CD4-positive, CD25-positive, alpha-beta regulatory T cell (primary cell): ENCODE results near the gene HAS3. TPM values are rescaled to one million over a fixed set of nuclear protein-coding genes. Genes with fewer than 3 reads are reported as not detected.
"Not testable (repeated sequence)": the region's sequence is repeated elsewhere in the genome, so short reads cannot be mapped to it uniquely, and the experiment has no call there.

Source experiments
- ATAC-seq, 2 donors: fragments of 150-1000 bp; cut with Tn5 transposase; one replicate each; pipeline ENCODE4 v1.10.0; 2021; ENCODE audit warnings: low read depth in 2 of 2, moderate number of reproducible peaks in 2 of 2, moderate library complexity in 1 of 2
- DNase-seq, 3 donors: peaks; one replicate each; pipeline versions ENCODE4 v3.0.0 to v3.0.0-alpha.2; 2012 to 2022; ENCODE audit warnings: mixed read lengths in 1 of 3
- H3K27ac ChIP-seq: one replicate; pipeline ENCODE4 v1.7.0; 2013; ENCODE audit warnings: mild to moderate bottlenecking, low read length; ENCODE audit not compliant: insufficient read depth, poor library complexity, severe bottlenecking
- H3K27me3 ChIP-seq: one replicate; pipeline ENCODE4 v1.7.0; 2013; ENCODE audit warnings: low read length; ENCODE audit not compliant: control insufficient read depth, insufficient read depth
- H3K36me3 ChIP-seq: one replicate; pipeline ENCODE4 v1.7.0; 2013; ENCODE audit warnings: mild to moderate bottlenecking, low read length, moderate library complexity; ENCODE audit not compliant: control insufficient read depth, insufficient read depth
- H3K4me1 ChIP-seq: 2 replicates; pipeline ENCODE4 v1.7.0; 2013; ENCODE audit warnings: mild to moderate bottlenecking, low read length; ENCODE audit not compliant: insufficient read depth, control insufficient read depth, poor library complexity, severe bottlenecking
- H3K4me3 ChIP-seq: one replicate; pipeline ENCODE4 v1.7.0; 2013; ENCODE audit warnings: low read depth, mild to moderate bottlenecking, low read length, moderate library complexity
- H3K9me3 ChIP-seq, 2 experiments: 1 replicate in 1 of 2; 2 replicates in 1 of 2; pipeline ENCODE4 v1.7.0; 2013; ENCODE audit warnings: low read length in 2 of 2, mild to moderate bottlenecking in 1 of 2, moderate library complexity in 1 of 2; ENCODE audit not compliant: control insufficient read depth in 2 of 2
- H3K27ac Mint-ChIP-seq, 3 donors: one replicate each; pipeline ENCODE4 v1.8.0; 2020 to 2022; ENCODE audit warnings: mild to moderate bottlenecking in 3 of 3, mixed read lengths in 3 of 3, moderate library complexity in 2 of 3
- H3K27me3 Mint-ChIP-seq: one replicate; pipeline ENCODE4 v1.8.0; 2022; ENCODE audit warnings: mild to moderate bottlenecking, mixed read lengths
- H3K36me3 Mint-ChIP-seq: one replicate; pipeline ENCODE4 v1.8.0; 2020; ENCODE audit warnings: mixed read lengths
- H3K4me1 Mint-ChIP-seq, 4 donors: one replicate each; pipeline ENCODE4 v1.8.0; 2020 to 2022; ENCODE audit warnings: mixed read lengths in 4 of 4, mild to moderate bottlenecking in 1 of 4
- H3K4me3 Mint-ChIP-seq, 4 donors: one replicate each; pipeline ENCODE4 v1.8.0; 2020 to 2022; ENCODE audit warnings: mild to moderate bottlenecking in 4 of 4, mixed read lengths in 4 of 4, moderate library complexity in 3 of 4
- H3K9me3 Mint-ChIP-seq, 7 donors: one replicate each; pipeline ENCODE4 v1.8.0; 2020 to 2022; ENCODE audit warnings: mixed read lengths in 7 of 7, mild to moderate bottlenecking in 3 of 7, moderate library complexity in 2 of 7
- polyA plus RNA-seq, 4 donors: library from polyadenylated mRNA; unstranded; fragments of 300-500 nt; fragmentation: Illumina TruSeq; gene quantifications; one replicate each; pipeline ENCODE4 v1.2.3, GENCODE V29; 2021
- total RNA-seq: library from RNA; stranded (reverse); gene quantifications from one replicate; pipeline ENCODE4 v1.2.3, GENCODE V29; 2022

Gene HAS3
- total and polyA plus RNA-seq, 5 donors from 2014 or later: 0.07 to 3.0 (median 0.23) TPM; not detected in 1

DNA sequence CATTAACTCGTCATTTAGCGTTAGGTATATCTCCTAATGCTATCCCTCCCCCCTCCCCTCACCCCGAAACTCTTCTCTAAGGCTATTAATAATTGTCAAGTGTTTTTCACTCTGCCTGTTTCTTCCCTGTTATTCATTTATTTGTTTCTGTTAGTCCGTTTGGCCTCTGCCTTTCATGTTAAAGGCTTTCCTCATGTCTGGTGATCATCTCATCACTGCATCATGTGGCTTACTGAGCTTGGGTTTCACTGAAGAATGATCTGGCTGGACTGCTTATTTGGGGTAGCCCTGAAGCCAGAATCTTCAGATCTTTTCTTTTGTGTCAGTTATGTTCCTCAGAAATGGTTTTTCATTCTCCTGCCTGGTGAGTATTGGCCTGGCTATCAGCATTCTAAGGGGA is 36.5 kb downstream of the HAS3 start:
- Histone ChIP-seq H3K27me3 (no peaks in the 10 kb centered on the region), H3K4me3 (no peak overlapping the region), H3K36me3 (peaks cover 66% of the 10 kb centered on the region), H3K27ac (no peak overlapping the region), H3K9me3 (no peaks in the 10 kb centered on the region), H3K4me1 (no peaks in the 10 kb centered on the region)
- no peak for DNase-seq
- Mint-ChIP-seq H3K9me3 (no peaks in the 10 kb centered on the region), H3K4me3 (no peak overlapping the region), H3K4me1 (peaks cover 0 to 6% (median 2%) of the 10 kb centered on the region in 4 donors), H3K27me3 (no peaks in the 10 kb centered on the region), H3K36me3 (peaks cover 48% of the 10 kb centered on the region), H3K27ac (peak overlapping the region in 1 of 3 donors; percentile 69)
- ATAC-seq: no peak

DNA sequence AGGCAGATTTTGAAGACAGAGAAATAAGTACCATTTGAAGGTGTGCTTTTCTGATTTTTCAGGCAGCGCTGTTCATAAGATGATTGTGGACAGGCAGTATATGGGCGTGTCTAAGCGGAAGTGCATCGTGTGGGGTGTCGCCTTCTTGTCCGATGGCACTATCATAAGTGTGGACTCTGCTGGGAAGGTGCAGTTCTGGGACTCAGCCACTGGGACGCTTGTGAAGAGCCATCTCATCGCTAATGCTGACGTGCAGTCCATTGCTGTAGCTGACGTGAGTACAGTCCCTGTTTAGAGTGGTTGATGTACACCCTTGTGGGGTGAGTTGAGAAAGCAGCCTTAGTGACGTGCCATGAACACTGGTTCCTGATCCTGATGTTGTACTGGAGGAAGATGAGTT is 37.7 kb downstream of the HAS3 start:
- no peaks in the 10 kb centered on the region for H3K9me3 Mint-ChIP-seq
- H3K36me3 Mint-ChIP-seq: peaks cover 43% of the 10 kb centered on the region
- DNase-seq: no peak
- H3K9me3 ChIP-seq: no peaks in the 10 kb centered on the region
- no peak for ATAC-seq
- H3K4me1 ChIP-seq: no peaks in the 10 kb centered on the region
- no peak overlapping the region for H3K4me3 ChIP-seq
- no peak overlapping the region for H3K4me3 Mint-ChIP-seq
- H3K27ac Mint-ChIP-seq: peak overlapping the region in 1 of 3 donors; percentile 72
- no peaks in the 10 kb centered on the region for H3K27me3 ChIP-seq
- peaks cover 0 to 10% (median 3%) of the 10 kb centered on the region in 4 donors for H3K4me1 Mint-ChIP-seq
- peaks cover 55% of the 10 kb centered on the region for H3K36me3 ChIP-seq
- no peaks in the 10 kb centered on the region for H3K27me3 Mint-ChIP-seq
- no peak overlapping the region for H3K27ac ChIP-seq

DNA sequence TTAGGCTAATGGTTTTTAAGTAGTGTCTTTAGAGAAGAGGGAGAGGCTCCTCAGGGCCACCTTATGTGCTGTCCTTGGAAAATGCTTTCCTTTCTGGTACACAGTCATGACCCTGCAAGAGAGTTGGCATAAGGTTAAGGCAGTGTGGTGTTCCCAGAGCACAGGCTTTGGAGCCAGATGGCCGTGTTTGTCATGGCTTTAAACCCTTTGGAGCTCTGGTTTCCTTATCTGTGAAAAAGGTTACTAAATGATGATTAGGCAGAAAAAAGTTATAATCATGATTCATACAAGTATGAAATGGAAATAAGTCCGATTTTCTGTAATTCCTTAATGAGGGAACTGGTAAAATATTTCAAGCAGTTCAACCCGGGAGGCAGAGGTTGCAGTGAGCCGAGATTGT is 40.2 kb downstream of the HAS3 start:
- Histone ChIP-seq H3K4me3 (no peak overlapping the region), H3K4me1 (no peaks in the 10 kb centered on the region), H3K9me3 (no peaks in the 10 kb centered on the region), H3K36me3 (peaks cover 42% of the 10 kb centered on the region), H3K27me3 (no peaks in the 10 kb centered on the region), H3K27ac (no peak overlapping the region)
- Mint-ChIP-seq H3K9me3 (no peaks in the 10 kb centered on the region), H3K27me3 (no peaks in the 10 kb centered on the region), H3K27ac (peak overlapping the region in 1 of 3 donors; percentile 20), H3K36me3 (peaks cover 34% of the 10 kb centered on the region), H3K4me1 (peaks cover 0 to 10% (median 4%) of the 10 kb centered on the region in 4 donors), H3K4me3 (no peak overlapping the region)
- DNase-seq (no peak), ATAC-seq (no peak)

DNA sequence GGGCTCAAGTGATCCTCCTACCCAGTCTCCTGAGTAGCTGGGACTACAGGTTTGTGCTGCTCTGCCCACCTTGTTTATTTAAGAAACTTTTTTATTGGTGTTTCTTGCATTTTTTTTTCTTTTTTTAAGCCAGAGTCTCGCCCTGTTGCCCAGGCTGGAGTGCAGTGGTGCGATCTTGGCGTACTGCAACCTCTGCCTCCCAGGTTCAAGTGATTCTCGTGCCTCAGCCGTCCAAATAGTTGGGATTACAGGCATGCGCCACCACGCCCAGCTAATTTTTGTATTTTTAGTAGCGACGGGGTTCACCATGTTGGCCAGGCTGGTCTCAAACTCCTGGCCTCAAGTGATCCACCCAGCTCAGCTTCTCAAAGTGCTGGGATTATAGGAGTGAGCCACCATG is 44.2 kb downstream of the HAS3 start:
- H3K36me3 Mint-ChIP-seq: peaks cover 16% of the 10 kb centered on the region
- not testable (repeated sequence) for H3K4me1 Mint-ChIP-seq, H3K9me3 ChIP-seq, ATAC-seq, H3K27ac Mint-ChIP-seq, DNase-seq, H3K4me3 Mint-ChIP-seq, H3K27ac ChIP-seq, H3K4me3 ChIP-seq, H3K27me3 ChIP-seq, H3K27me3 Mint-ChIP-seq, H3K4me1 ChIP-seq, H3K9me3 Mint-ChIP-seq
- peaks cover 45% of the 10 kb centered on the region for H3K36me3 ChIP-seq

DNA sequence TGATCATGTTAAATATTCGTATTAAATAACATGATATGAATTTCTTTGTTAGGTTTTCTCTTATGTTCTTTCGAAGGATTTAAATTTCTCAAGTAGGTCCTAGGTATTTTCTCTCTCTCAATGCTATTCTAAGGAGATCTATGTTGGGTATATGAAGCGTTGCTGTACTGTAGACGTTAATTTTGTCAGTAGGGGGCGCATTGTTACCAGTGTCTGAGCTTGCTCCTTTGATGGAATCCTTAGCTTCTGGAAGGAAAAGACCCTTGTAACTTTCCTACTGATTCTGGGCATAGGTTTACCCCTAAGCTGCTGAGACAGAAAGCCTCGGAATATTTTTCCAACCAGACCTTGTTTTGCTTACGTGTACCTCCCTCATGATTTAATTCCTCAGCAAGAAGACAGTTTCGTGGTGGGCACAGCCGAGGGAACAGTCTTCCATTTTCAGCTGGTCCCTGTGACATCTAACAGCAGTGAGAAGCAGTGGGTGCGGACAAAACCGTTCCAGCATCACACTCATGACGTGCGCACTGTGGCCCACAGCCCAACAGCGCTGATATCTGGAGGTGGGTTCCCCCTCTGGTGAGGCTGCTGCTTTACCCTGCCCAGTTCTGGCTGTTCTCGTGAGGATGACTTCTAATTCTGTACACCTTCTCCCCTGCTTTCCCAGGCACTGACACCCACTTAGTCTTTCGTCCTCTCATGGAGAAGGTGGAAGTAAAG is 44.9 kb downstream of the HAS3 start:
- H3K27ac ChIP-seq: no peak overlapping the region
- Mint-ChIP-seq H3K4me3 (no peak overlapping the region), H3K27ac (peak overlapping the region in 1 of 3 donors; percentile 42), H3K9me3 (no peaks in the 10 kb centered on the region), H3K4me1 (peaks cover 0 to 10% (median 4%) of the 10 kb centered on the region in 4 donors), H3K36me3 (peaks cover 22% of the 10 kb centered on the region), H3K27me3 (no peaks in the 10 kb centered on the region)
- H3K4me1 ChIP-seq: no peaks in the 10 kb centered on the region
- H3K9me3 ChIP-seq: no peaks in the 10 kb centered on the region
- no peaks in the 10 kb centered on the region for H3K27me3 ChIP-seq
- peak; percentile 33 to 76 (median 68) for DNase-seq
- H3K4me3 ChIP-seq: no peak overlapping the region
- peaks cover 51% of the 10 kb centered on the region for H3K36me3 ChIP-seq
- ATAC-seq: peak in 1 of 2 donors; percentile 47

DNA sequence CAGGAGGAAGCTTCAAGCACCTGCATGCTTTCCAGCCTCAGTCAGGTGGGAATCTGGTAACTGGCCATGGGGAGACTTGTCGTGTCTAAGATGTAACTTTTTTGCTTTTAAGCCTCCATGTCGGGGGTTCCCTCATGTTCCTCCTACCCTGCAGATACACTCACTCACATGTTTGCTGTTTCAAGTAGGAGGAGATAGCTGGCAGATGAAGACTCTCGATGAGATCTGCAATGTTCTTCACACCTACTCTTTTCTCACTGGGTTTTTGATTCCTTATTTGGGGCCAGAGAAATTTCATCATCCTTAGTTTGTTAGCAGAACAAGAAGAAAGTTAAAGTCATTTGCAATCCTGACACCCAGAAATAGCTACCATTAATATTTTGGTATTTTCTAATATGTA is 51.7 kb downstream of the HAS3 start:
- DNase-seq: no peak
- Mint-ChIP-seq H3K36me3 (peaks cover 49% of the 10 kb centered on the region), H3K27ac (peak overlapping the region in 1 of 3 donors; percentile 37), H3K4me3 (no peak overlapping the region), H3K4me1 (peaks cover 0 to 5% (median 2%) of the 10 kb centered on the region in 4 donors), H3K27me3 (no peaks in the 10 kb centered on the region), H3K9me3 (no peaks in the 10 kb centered on the region)
- no peaks in the 10 kb centered on the region for H3K4me1 ChIP-seq
- H3K27ac ChIP-seq: no peak overlapping the region
- H3K4me3 ChIP-seq: no peak overlapping the region
- H3K9me3 ChIP-seq: no peaks in the 10 kb centered on the region
- ATAC-seq: no peak
- H3K27me3 ChIP-seq: no peaks in the 10 kb centered on the region
- H3K36me3 ChIP-seq: peaks cover 74% of the 10 kb centered on the region

DNA sequence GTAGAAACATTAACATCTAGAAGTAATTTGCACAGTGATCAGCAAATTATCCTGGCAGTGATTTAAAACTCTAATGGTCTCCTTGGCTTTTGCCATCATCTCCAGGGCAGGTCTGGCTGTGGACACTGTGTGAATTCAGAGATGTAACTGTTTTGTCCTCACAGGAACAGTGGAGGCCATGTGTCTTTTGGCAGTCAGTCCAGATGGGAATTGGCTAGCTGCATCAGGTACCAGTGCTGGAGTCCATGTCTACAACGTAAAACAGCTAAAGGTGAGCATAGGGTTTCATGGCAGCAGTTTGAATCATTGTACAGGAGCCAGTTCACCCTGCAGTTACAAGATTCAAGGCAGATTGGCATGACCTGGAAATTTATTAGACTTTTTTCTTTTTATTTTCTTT is 54.7 kb downstream of the HAS3 start:
- no peak for DNase-seq
- Mint-ChIP-seq H3K27me3 (no peaks in the 10 kb centered on the region), H3K36me3 (peaks cover 53% of the 10 kb centered on the region), H3K4me3 (no peak overlapping the region), H3K9me3 (no peaks in the 10 kb centered on the region), H3K4me1 (peaks cover under 1 to 11% (median 4%) of the 10 kb centered on the region in 4 donors), H3K27ac (peak overlapping the region in 1 of 3 donors; percentile 38)
- no peaks in the 10 kb centered on the region for H3K9me3 ChIP-seq
- no peaks in the 10 kb centered on the region for H3K4me1 ChIP-seq
- no peak overlapping the region for H3K27ac ChIP-seq
- H3K4me3 ChIP-seq: no peak overlapping the region
- H3K36me3 ChIP-seq: peaks cover 67% of the 10 kb centered on the region
- H3K27me3 ChIP-seq: no peaks in the 10 kb centered on the region
- no peak for ATAC-seq

DNA sequence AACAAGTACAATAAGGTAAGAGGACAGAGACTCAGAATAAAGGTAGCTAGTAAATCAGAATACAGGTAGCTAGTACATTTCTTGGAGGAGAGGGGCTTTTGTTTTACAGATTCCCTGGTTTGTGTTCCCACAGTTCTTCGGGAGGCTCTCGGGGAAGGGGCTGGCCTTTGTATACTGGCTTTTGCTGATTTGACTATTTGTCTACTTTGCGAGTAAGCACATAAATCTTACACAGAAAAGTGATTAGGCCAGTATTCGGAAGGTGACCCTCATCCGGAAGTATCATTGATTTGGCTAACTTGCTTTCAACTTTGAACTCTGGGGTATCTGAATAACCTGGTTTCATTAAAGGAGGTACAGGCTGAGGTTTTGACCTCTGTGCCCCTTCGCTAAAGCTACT is 60.1 kb downstream of the HAS3 start:
- Mint-ChIP-seq H3K4me1 (peaks cover 12 to 25% (median 18%) of the 10 kb centered on the region in 4 donors), H3K36me3 (peaks cover 46% of the 10 kb centered on the region), H3K27me3 (no peaks in the 10 kb centered on the region), H3K9me3 (no peaks in the 10 kb centered on the region), H3K27ac (peak overlapping the region in 2 of 3 donors; percentile 85 to 91), H3K4me3 (no peak overlapping the region)
- no peak for DNase-seq
- H3K9me3 ChIP-seq: no peaks in the 10 kb centered on the region
- no peak overlapping the region for H3K27ac ChIP-seq
- peaks cover 16% of the 10 kb centered on the region for H3K4me1 ChIP-seq
- ATAC-seq: no peak
- no peak overlapping the region for H3K4me3 ChIP-seq
- peaks cover 60% of the 10 kb centered on the region for H3K36me3 ChIP-seq
- H3K27me3 ChIP-seq: no peaks in the 10 kb centered on the region
